Sigmoid colon (tissue), 7 donors: ENCODE measurements around the gene NT5DC1. TPM values are rescaled to one million over a fixed set of nuclear protein-coding genes. Genes with fewer than 3 reads are reported as not detected.

ENCODE experiments used
- DNase-seq: peaks from one replicate; pipeline ENCODE4 v3.0.0-alpha.2; 2019
- H3K27ac ChIP-seq, 4 donors: fragments of 200-600 bp; sonication (generic); one replicate each; pipeline ENCODE4 v1.5.1; 2016 to 2019; ENCODE audit warnings: mild to moderate bottlenecking in 1 of 4
- H3K27me3 ChIP-seq, 3 donors: fragments of 200-600 bp; sonication (generic); one replicate each; pipeline ENCODE4 v1.5.1; 2019; ENCODE audit warnings: mild to moderate bottlenecking in 1 of 3
- H3K36me3 ChIP-seq, 4 donors: fragments of 200-600 bp; sonication (generic); one replicate each; pipeline ENCODE4 v1.5.1; 2016 to 2019
- H3K4me1 ChIP-seq, 4 donors: fragments of 200-600 bp; sonication (generic); one replicate each; pipeline ENCODE4 v1.5.1; 2017 to 2019
- H3K4me3 ChIP-seq, 4 donors: fragments of 200-600 bp; sonication (generic); one replicate each; pipeline ENCODE4 v1.5.1; 2017 to 2019; ENCODE audit warnings: mild to moderate bottlenecking in 2 of 4, moderate library complexity in 1 of 4
- H3K9me3 ChIP-seq, 4 donors: fragments of 200-600 bp in 3 of 4; sonication (generic) in 3 of 4; one replicate each; pipeline versions ENCODE4 v1.5.1 to v1.6.1; 2013 to 2019
- EP300 ChIP-seq, 4 donors: sonication (generic); formaldehyde crosslinking; IDR thresholded peaks; one replicate each; pipeline ENCODE4 v1.6.1; 2017; ENCODE audit warnings: antibody characterized with exemption in 4 of 4
- POLR2A ChIP-seq, 2 donors: fragments of 450-650 bp; IDR thresholded peaks; one replicate each; pipeline ENCODE4 v1.6.1; 2016; ENCODE audit warnings: antibody characterized with exemption in 2 of 2, mild to moderate bottlenecking in 2 of 2, moderate library complexity in 2 of 2
- POLR2AphosphoS5 ChIP-seq, 4 donors: sonication (generic); formaldehyde crosslinking; IDR thresholded peaks; one replicate each; pipeline ENCODE4 v1.6.1; 2017; ENCODE audit warnings: antibody characterized with exemption in 4 of 4
- WGBS, 2 donors: extraction: QIAGEN DNeasy Blood & Tissue Kit; methylation state at CpG; one replicate each; pipeline ENCODE4 v1.1.7; 2013; 5-methylcytosine and 5-hydroxymethylcytosine counted together
- intact Hi-C: fragments of 100-400 bp; cut with DNase I; formaldehyde crosslinking; loops from one replicate; pipeline ENCODE4 v1.15.1; 2023
- polyA plus RNA-seq, 3 donors: library from polyadenylated mRNA; stranded (reverse); fragments of 200-250 nt; gene quantifications; one replicate each; pipeline ENCODE4 v1.2.3, GENCODE V29; 2013
- total RNA-seq, 4 donors: library from RNA; depleted of rRNA; stranded (reverse); fragments of >200 nt; gene quantifications; one replicate each; pipeline ENCODE4 v1.1.0, GENCODE V29; 2016
- TF ChIP-seq, protein P1 (sequence below), 4 experiments: fragments of 450-650 bp in 3 of 4; fragments of 200-600 bp in 1 of 4; IDR thresholded peaks; one replicate each; pipeline ENCODE4 v1.5.1; 2016 to 2019; ENCODE audit warnings: antibody characterized with exemption in 4 of 4, mild to moderate bottlenecking in 3 of 4, moderate library complexity in 2 of 4
- donor health status: healthy with polysubstance abuse.
- donor health status: Bipolar disorder and iron deficiency.
- donor health status: healthy.

The NT5DC1 gene
- total and polyA plus RNA-seq, 7 donors: 8.2 to 21.7 (median 9.9) TPM

DNA sequence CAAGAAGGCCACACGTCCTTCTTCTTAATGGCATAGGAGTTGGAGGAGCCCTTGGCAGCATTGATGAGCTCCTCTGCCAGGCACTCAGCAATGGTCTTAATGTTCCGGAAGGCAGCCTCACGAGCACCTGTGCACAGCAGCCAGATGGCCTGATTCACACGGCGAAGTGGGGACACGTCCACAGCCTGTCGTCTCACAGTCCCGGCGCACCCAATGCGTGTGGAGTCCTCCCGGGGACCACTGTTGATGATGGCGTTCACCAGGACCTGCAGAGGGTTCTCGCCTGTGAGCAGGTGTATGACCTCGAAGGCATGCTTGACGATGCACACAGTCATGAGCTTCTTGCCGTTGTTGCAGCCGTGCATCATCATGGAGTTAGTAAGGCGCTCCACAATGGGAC, 157.9 kb downstream of the NT5DC1 start:
- intact Hi-C loops: no loop called here
- peaks cover 0 to 11% (median 5%) of the 10 kb centered on the region in 4 donors for H3K4me1 ChIP-seq
- no peak overlapping the region for H3K27ac ChIP-seq
- no peak for TF ChIP-seq EP300 (IDR thresholded peaks at IDR 0.05)
- no peak for TF ChIP-seq POLR2AphosphoS5 (IDR thresholded peaks at IDR 0.05)
- no peak for TF ChIP-seq POLR2A (IDR thresholded peaks at IDR 0.05)
- TF ChIP-seq, protein P1, sequence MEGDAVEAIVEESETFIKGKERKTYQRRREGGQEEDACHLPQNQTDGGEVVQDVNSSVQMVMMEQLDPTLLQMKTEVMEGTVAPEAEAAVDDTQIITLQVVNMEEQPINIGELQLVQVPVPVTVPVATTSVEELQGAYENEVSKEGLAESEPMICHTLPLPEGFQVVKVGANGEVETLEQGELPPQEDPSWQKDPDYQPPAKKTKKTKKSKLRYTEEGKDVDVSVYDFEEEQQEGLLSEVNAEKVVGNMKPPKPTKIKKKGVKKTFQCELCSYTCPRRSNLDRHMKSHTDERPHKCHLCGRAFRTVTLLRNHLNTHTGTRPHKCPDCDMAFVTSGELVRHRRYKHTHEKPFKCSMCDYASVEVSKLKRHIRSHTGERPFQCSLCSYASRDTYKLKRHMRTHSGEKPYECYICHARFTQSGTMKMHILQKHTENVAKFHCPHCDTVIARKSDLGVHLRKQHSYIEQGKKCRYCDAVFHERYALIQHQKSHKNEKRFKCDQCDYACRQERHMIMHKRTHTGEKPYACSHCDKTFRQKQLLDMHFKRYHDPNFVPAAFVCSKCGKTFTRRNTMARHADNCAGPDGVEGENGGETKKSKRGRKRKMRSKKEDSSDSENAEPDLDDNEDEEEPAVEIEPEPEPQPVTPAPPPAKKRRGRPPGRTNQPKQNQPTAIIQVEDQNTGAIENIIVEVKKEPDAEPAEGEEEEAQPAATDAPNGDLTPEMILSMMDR (IDR thresholded peaks at IDR 0.05): no peak
- DNase-seq: peak; percentile 55
- no peaks in the 10 kb centered on the region for H3K27me3 ChIP-seq
- H3K9me3 ChIP-seq: no peaks in the 10 kb centered on the region
- 96 to 97% methylated on average over 18 of the region's 18 CpGs for WGBS, 2 donors
- H3K36me3 ChIP-seq: peaks cover 0 to 8% (median 0%) of the 10 kb centered on the region in 4 donors
- no peak overlapping the region for H3K4me3 ChIP-seq

DNA sequence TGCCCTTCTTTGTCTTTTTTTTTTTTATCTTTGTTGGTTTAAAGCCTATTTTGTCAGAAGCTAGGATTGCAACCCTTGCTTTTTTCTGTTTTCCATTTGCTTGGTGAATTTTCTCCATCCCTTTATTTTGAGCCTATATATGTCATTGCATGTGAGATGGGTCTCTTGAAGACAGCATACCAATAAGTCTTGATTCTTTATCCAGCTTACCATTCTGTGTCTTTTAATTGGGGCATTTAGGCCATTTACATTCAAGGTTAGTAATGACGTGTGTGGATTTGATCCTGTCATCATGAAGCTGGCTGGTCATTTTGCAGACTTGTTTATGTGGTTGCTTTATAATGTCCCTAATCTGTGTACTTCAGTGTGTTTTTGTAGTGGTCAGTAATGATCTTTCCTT, 162.7 kb downstream of the NT5DC1 start:
- TF ChIP-seq EP300 (IDR thresholded peaks at IDR 0.05) (no peak), POLR2A (IDR thresholded peaks at IDR 0.05) (no peak), POLR2AphosphoS5 (IDR thresholded peaks at IDR 0.05) (no peak)
- TF ChIP-seq, protein P1 (IDR thresholded peaks at IDR 0.05): no peak

DNA sequence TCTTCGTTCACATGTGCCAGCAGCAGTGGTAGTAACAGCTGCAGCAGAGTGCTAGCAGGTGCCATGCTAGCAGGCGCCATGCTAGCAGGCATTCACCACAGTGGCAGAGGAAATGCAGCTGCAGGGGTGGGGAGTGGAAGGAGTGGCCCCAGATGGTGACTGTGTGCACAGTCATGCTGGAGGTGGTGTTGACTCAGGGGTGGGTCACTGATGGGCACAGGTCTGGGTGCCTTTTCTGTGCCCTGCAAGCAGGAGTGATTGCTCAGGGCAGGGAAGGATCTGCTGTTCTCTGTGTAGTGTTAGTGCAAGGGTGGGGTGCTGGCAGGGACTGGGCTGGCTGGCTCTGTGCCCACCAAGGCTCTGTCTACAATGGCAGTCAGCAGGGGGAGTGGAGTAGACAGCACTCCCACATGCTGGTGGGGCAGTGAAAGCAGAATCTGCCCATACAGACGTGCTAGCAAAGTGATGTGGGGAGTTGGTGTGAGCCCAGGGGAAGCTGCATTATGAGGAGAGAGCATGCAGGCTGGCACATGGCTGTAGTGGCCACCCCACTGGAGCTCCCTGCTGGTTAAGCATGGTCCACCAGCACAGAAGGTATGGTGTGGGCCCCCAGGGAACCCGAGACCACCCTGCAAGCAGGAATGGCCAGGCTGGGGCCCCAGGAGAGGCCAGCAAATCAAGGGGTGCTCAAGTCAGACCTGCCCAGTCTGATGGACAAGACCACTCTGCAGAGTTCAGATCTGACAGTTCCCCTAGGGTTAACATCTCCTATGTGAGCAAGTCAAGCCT, 164.6 kb downstream of the NT5DC1 start:
- intact Hi-C loops: no loop called here
- H3K36me3 ChIP-seq: peaks cover 0 to 5% (median 0%) of the 10 kb centered on the region in 4 donors
- H3K27ac ChIP-seq: no peak overlapping the region
- no peaks in the 10 kb centered on the region for H3K27me3 ChIP-seq
- H3K9me3 ChIP-seq: no peaks in the 10 kb centered on the region
- TF ChIP-seq POLR2AphosphoS5 (IDR thresholded peaks at IDR 0.05) (no peak), POLR2A (IDR thresholded peaks at IDR 0.05) (no peak), EP300 (IDR thresholded peaks at IDR 0.05) (no peak)
- TF ChIP-seq, protein P1 (IDR thresholded peaks at IDR 0.05): no peak
- DNase-seq: peak; percentile 62
- 74 to 83% methylated on average over 4 of the region's 4 CpGs for WGBS, 2 donors
- H3K4me1 ChIP-seq: no peaks in the 10 kb centered on the region
- no peak overlapping the region for H3K4me3 ChIP-seq

More for the DNA sequence above, 162.7 kb downstream of the NT5DC1 start:
- H3K27me3 ChIP-seq: no peaks in the 10 kb centered on the region
- H3K4me1 ChIP-seq: no peaks in the 10 kb centered on the region
- DNase-seq: no peak
- no peaks in the 10 kb centered on the region for H3K9me3 ChIP-seq
- H3K36me3 ChIP-seq: peaks cover 0 to 8% (median 3%) of the 10 kb centered on the region in 4 donors
- 98% methylated on average over 1 of the region's 1 CpG for WGBS, 2 donors
- intact Hi-C loops: no loop called here
- H3K27ac ChIP-seq: no peak overlapping the region
- no peak overlapping the region for H3K4me3 ChIP-seq

DNA sequence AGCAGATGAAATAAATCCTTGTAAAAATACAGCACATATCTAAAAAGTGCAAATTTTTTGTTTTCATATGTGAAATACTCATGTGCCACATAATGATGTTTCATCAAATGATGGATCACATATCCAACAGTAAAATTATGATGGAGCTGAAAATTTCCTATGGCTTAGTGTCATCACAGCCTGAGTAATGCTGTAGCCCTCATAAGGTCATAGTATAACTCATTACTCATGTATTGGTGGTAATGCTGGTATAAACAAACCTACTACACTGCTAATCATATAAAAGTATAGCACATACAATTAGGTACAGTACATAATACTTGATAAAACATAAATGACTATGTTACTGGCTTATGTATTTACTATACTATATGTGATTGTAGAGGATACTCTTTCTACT, 166.2 kb downstream of the NT5DC1 start:
- Histone ChIP-seq H3K4me3 (no peak overlapping the region), H3K9me3 (no peaks in the 10 kb centered on the region), H3K4me1 (no peaks in the 10 kb centered on the region), H3K27me3 (no peaks in the 10 kb centered on the region), H3K27ac (no peak overlapping the region), H3K36me3 (peaks cover 0 to 5% (median 0%) of the 10 kb centered on the region in 4 donors)
- DNase-seq: no peak
- TF ChIP-seq POLR2A (IDR thresholded peaks at IDR 0.05) (no peak), POLR2AphosphoS5 (IDR thresholded peaks at IDR 0.05) (no peak), EP300 (IDR thresholded peaks at IDR 0.05) (no peak)
- TF ChIP-seq, protein P1 (IDR thresholded peaks at IDR 0.05): no peak
- intact Hi-C loops: no loop called here
